NCI-H2227 (cell line): ENCODE measurements around the gene HDGFL1.

Source experiments
- DNase-seq: peaks from one replicate; lab custom pipeline; 2025; ENCODE audit not compliant: unreplicated experiment; lab: John Stamatoyannopoulos, UW

HDGFL1 gene

GRCh38 chr6:22569281-22570184, at the start of gene HDGFL1:
Gene HDGFL1 (plus strand): TSS chr6:22569566. CDS start chr6:22569576, 10 bp downstream.
- DNase-seq: no peak

GRCh38 chr6:22521035-22521434, 48.3 kb upstream of the HDGFL1 start:
- no peak for DNase-seq

DNA sequence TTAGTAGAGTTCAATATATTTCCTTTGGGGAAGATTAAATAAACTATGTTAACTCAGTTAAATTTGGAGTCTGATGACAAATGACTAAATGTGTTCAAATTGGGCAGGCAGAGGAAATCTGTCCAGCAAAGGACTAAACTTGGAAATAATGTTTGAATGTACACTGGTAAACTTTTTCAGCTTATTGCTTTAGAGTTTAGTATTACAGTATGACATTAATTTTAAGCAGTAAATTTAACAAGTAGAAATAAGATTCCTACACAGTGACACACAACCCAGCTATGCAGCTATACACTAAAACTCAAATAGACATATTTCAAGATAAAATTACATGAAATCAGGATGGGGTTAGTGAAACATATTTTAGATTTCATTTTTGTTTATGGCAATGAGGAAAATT, 42.6 kb upstream of the HDGFL1 start:
- no peak for DNase-seq

DNA sequence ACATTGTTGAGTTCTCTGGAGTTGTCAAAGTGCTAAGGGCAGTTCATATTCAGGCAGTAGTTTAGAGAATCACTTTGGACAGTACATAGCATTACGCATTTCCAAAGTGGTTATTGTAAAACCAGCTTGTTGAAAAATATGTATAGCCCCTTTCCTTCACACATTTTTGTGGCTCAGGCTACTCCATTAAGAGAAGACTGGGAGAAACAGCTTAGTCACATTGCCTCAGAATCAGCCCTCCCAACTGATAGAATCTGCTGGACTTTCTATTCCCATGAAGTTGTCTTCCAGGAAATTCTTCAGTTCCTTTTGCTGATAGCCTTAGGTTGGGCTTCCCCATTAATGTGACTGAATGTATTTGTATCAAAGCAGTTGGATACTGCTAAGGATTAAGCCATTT, 39.5 kb upstream of the HDGFL1 start:
- no peak for DNase-seq

- DNase-seq: no peak
These were observed 38.9 kb upstream of the HDGFL1 start for GRCh38 chr6:22530506-22530905.

GRCh38 chr6:22536122-22536521, 33.2 kb upstream of the HDGFL1 start:
- no peak for DNase-seq

GRCh38 chr6:22544476-22544875, 24.9 kb upstream of the HDGFL1 start:
- DNase-seq: no peak

GRCh38 chr6:22545051-22545450, 24.3 kb upstream of the HDGFL1 start:
- DNase-seq: no peak

DNA sequence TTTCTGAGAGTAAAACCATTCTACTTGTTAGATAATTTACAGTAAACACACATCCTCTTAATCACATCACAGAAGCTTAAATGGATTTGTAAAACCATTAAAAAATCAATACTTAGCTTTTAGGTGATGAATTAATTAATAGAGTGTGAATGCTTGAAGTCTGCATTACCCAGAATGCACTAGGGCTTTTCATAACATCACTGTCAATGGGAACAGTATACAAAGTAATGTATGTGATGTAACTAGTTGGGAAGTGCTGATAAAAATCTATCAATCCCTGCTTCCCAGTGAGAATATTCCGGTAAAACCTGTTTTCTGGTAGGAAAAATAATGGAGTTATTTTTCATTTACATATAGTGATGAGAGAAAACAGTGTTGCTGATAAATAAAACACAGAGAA, 23.1 kb upstream of the HDGFL1 start:
- DNase-seq: no peak

GRCh38 chr6:22550971-22551670, 18.2 kb upstream of the HDGFL1 start:
- DNase-seq: no peak

- no peak for DNase-seq
These were observed 13.1 kb upstream of the HDGFL1 start for GRCh38 chr6:22556266-22556665.

- no peak for DNase-seq
These were observed 12.4 kb upstream of the HDGFL1 start for GRCh38 chr6:22557007-22557406.

DNA sequence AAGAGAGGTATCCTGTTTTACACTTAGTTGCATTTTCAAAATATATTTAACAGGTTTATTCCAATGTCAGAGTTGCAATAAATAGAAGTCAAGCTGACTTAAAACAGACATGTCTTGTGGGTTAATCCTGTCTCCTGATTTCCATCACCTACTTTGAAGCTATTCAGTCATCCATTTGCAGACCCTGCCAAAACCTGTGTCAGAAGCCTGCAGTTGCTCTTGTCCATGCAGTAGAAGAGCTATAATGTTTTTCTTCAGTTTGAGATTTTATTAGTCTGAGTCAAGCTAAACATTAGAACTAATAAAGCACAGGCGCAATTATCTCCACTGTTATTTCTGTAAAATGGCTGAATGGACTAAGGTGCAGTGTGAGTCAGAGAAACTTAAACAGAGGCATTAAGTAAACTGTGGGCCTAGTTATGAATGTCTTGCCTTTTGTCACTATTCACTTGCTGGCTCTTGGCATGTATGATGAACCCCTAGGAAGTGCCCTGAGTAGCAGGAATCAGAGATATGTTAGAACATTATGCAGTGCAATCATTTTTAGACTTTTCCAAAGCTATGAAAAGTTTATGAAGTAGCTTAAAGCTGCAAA, 11.0 kb upstream of the HDGFL1 start:
- no peak for DNase-seq

- DNase-seq: no peak
These were observed 512 bp upstream of the HDGFL1 start for GRCh38 chr6:22568854-22569253.

- no peak for DNase-seq
These were observed 802 bp downstream of the HDGFL1 start for GRCh38 chr6:22570185-22570551.

- DNase-seq: no peak
These were observed 5.8 kb downstream of the HDGFL1 start for GRCh38 chr6:22575190-22575589.

GRCh38 chr6:22579439-22579838, 10.1 kb downstream of the HDGFL1 start:
- no peak for DNase-seq

GRCh38 chr6:22580337-22580736, 11.0 kb downstream of the HDGFL1 start:
- DNase-seq: peak; percentile 64

GRCh38 chr6:22582417-22583205, 13.2 kb downstream of the HDGFL1 start:
- DNase-seq: no peak

DNA sequence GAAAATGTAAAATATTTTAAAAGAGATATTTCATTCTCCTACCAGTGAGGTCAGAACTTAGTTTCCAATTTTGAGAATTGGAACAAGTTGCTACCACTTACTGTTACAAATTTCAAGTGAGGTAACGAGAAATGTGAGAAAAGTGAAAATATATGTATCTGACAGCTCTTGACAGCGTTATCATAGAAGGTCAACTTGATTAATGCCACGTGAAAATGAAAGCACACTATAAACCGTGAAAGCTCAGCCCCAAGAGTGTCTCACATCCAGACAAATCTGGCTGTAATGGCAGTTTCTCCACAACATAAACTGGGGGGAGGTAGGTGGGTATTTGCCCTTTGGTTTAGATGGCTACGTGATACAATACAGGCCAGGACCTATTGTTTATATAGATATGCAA, 13.9 kb downstream of the HDGFL1 start:
- no peak for DNase-seq

DNA sequence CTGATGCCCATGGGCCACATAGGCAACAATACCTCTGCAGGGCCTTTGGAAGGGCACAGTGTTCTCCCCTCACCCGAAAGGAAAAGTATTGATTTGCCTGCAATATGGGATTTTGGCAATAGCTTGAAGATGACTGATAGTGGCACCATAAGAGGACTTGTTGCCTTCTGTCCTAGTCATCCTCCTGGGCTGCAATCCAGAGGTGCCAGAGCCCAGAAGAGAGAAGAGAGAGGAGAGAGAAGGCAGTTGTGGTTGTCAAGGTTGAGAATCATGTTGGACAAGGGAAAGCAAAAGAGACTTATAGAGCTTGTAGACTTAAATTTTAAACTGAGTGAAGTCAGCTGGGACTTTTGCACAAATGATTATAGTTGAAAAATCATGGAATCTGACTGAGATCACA, 14.6 kb downstream of the HDGFL1 start:
- no peak for DNase-seq
